SK-N-SH (cell line): Measurements from ENCODE around the gene PRMT5. TPM values are rescaled to one million over a fixed set of nuclear protein-coding genes. Genes with fewer than 3 reads are reported as not detected.

Source experiments
- CTCF ChIA-PET: fragments of 300-600, 350-600 bp; formaldehyde crosslinking; extraction: SDS; loops from one replicate; lab custom pipeline; 2021; lab: Yijun Ruan, JAX
- POLR2A ChIA-PET: fragments of 350-600 bp; sonication (Branson Sonifier 250); formaldehyde crosslinking; extraction: SDS; loops from one replicate; lab custom pipeline; 2020; ENCODE audit warnings: antibody characterized with exemption, inconsistent platforms; lab: Yijun Ruan, JAX
- DNase-seq: peaks from one replicate; pipeline ENCODE4 v3.0.0; 2012
- H2AFZ ChIP-seq: fragments of 200-600 bp; sonication (generic); 2 replicates; pipeline ENCODE4 v1.8.1; 2016; ENCODE audit warnings: antibody characterized with exemption, mild to moderate bottlenecking, low read depth
- H3F3A ChIP-seq: fragments of 200-600 bp; sonication (generic); replicated peaks from 2 replicates; pipeline ENCODE3; 2016; ENCODE audit warnings: antibody characterized with exemption, mild to moderate bottlenecking; ENCODE audit not compliant: insufficient read depth
- H3K27ac ChIP-seq, 2 experiments: fragments of 200-500 bp in 1 of 2; fragments of 200-600 bp in 1 of 2; sonication (Bioruptor generic) in 1 of 2; sonication (generic), shearing (Covaris generic) in 1 of 2; 2 replicates each; pipeline versions ENCODE4 v1.5.1 to v1.6.1; 2014 to 2016; ENCODE audit warnings: low read depth in 2 of 2, inconsistent platforms in 1 of 2, low read length in 1 of 2, mild to moderate bottlenecking in 1 of 2, mixed read lengths in 1 of 2
- H3K27me3 ChIP-seq: fragments of 200-600 bp; sonication (generic), shearing (Covaris generic); 2 replicates; pipeline ENCODE4 v1.6.1; 2016; ENCODE audit warnings: mixed run types; ENCODE audit not compliant: insufficient read depth
- H3K36me3 ChIP-seq, 2 experiments: fragments of 200-500 bp in 1 of 2; fragments of 200-600 bp in 1 of 2; sonication (Bioruptor generic) in 1 of 2; sonication (generic) in 1 of 2; replicated peaks in 1 of 2; 2 replicates each; pipeline versions ENCODE3 to v1.5.1; 2014 to 2016; ENCODE audit warnings: low read length in 1 of 2, mild to moderate bottlenecking in 1 of 2; ENCODE audit not compliant: insufficient read depth in 2 of 2, control insufficient read depth in 1 of 2
- H3K4me1 ChIP-seq, 2 experiments: fragments of 200-500 bp in 1 of 2; fragments of 200-600 bp in 1 of 2; sonication (Bioruptor generic) in 1 of 2; sonication (generic), shearing (Covaris generic) in 1 of 2; 2 replicates each; pipeline versions ENCODE4 v1.5.1 to v1.6.1; 2014 to 2016; ENCODE audit warnings: low read depth in 1 of 2, low read length in 1 of 2, mixed run types in 1 of 2; ENCODE audit not compliant: insufficient read depth in 2 of 2, control insufficient read depth in 1 of 2
- H3K4me2 ChIP-seq: fragments of 200-600 bp; sonication (generic), shearing (Covaris generic); 2 replicates; pipeline ENCODE4 v1.6.1; 2017; ENCODE audit warnings: mixed run types
- H3K4me3 ChIP-seq, 2 experiments: fragments of 200-500 bp in 1 of 2; fragments of 200-600 bp in 1 of 2; sonication (Bioruptor generic) in 1 of 2; sonication (generic), shearing (Covaris generic) in 1 of 2; 2 replicates each; pipeline versions ENCODE4 v1.5.1 to v1.8.1; 2014 to 2016; ENCODE audit warnings: low read depth in 2 of 2, inconsistent platforms in 1 of 2, low read length in 1 of 2, mild to moderate bottlenecking in 1 of 2, mixed read lengths in 1 of 2, moderate library complexity in 1 of 2
- H3K79me2 ChIP-seq: fragments of 200-600 bp; sonication (generic); 2 replicates; pipeline ENCODE4 v1.8.1; 2017; ENCODE audit warnings: mild to moderate bottlenecking; ENCODE audit not compliant: insufficient read depth
- H3K9ac ChIP-seq: fragments of 200-600 bp; sonication (generic); 2 replicates; pipeline ENCODE4 v1.6.1; 2017; ENCODE audit warnings: mixed run types
- H3K9me2 ChIP-seq: fragments of 200-600 bp; sonication (generic); 2 replicates; pipeline ENCODE4 v1.6.1; 2017; ENCODE audit warnings: mixed run types
- H3K9me3 ChIP-seq: fragments of 200-600 bp; sonication (generic); 2 replicates; pipeline ENCODE4 v1.6.1; 2017; ENCODE audit warnings: mixed run types, mild to moderate bottlenecking, moderate library complexity
- H4K20me1 ChIP-seq: fragments of 200-600 bp; sonication (generic); 2 replicates; pipeline ENCODE4 v1.6.1; 2017; ENCODE audit warnings: mild to moderate bottlenecking, mixed run types; ENCODE audit not compliant: insufficient read depth
- ELF1 ChIP-seq: IDR thresholded peaks from 2 replicates; pipeline ENCODE4 v1.4.0; 2012
- EZH2phosphoT487 ChIP-seq: fragments of 200-600 bp; sonication (generic); IDR thresholded peaks from 2 replicates; pipeline ENCODE4 v1.6.1; 2017; ENCODE audit warnings: low read depth, mixed run types, mild to moderate bottlenecking, antibody characterized with exemption, moderate library complexity, borderline replicate concordance
- GABPA ChIP-seq: IDR thresholded peaks from 2 replicates; pipeline ENCODE4 v1.4.0; 2012; ENCODE audit warnings: low read depth, mild to moderate bottlenecking
- MAX ChIP-seq: IDR thresholded peaks from 2 replicates; pipeline ENCODE4 v1.4.0; 2012; ENCODE audit warnings: low read depth
- MEF2A ChIP-seq: IDR thresholded peaks from 2 replicates; pipeline ENCODE4 v1.4.0; 2012; ENCODE audit warnings: low read depth, borderline replicate concordance
- NRF1 ChIP-seq: IDR thresholded peaks from 2 replicates; pipeline ENCODE4 v1.6.1; 2012; ENCODE audit warnings: low read depth, mild to moderate bottlenecking, low read length
- RAD21 ChIP-seq: IDR thresholded peaks from 2 replicates; pipeline ENCODE4 v1.6.1; 2012; ENCODE audit warnings: mild to moderate bottlenecking, low read length
- RCOR1 ChIP-seq: fragments of 150-350 bp; IDR thresholded peaks from 2 replicates; pipeline ENCODE4 v1.6.1; 2017; ENCODE audit warnings: antibody characterized with exemption, low read length
- RFX5 ChIP-seq: IDR thresholded peaks from 2 replicates; pipeline ENCODE4 v1.6.1; 2012; ENCODE audit warnings: mild to moderate bottlenecking, improper control_type of control experiment, low read length
- RXRA ChIP-seq: IDR thresholded peaks from 2 replicates; pipeline ENCODE4 v1.4.0; 2012; ENCODE audit warnings: low read depth, mild to moderate bottlenecking, borderline replicate concordance
- TAF1 ChIP-seq: IDR thresholded peaks from 2 replicates; pipeline ENCODE4 v1.6.1; 2012; ENCODE audit warnings: low read depth, mild to moderate bottlenecking, low read length, moderate library complexity, borderline replicate concordance
- ZBTB33 ChIP-seq: IDR thresholded peaks from 2 replicates; pipeline ENCODE4 v1.4.0; 2012; ENCODE audit warnings: low read depth, borderline replicate concordance
- WGBS: methylation state at CpG from one replicate; pipeline ENCODE4 v1.1.6; 2017; ENCODE audit warnings: low lambda C conversion rate; 5-methylcytosine and 5-hydroxymethylcytosine counted together
- polyA plus RNA-seq, 3 experiments: library from polyadenylated mRNA; depleted of rRNA; stranded (reverse); fragments of >200 nt; gene quantifications; 2 replicates each; pipeline ENCODE4 v1.2.3, GENCODE V29; 2012

PRMT5 gene
- polyA plus RNA-seq, 1 of the 3 experiments (the other 2 are of a cell fraction) = 132 TPM

GRCh38 chr14:22871224-22872032 lies 57.7 kb downstream of the PRMT5 start, which contains the start of gene LRP10 (continued):
- TF ChIP-seq RFX5 (no peak), EZH2phosphoT487 (no peak), RXRA (no peak), ELF1 (peak; percentile 18; the same call in 1 of the 2 replicates), GABPA (peak; percentile 4; the same call in 1 of the 2 replicates), RAD21 (no peak), MEF2A (no peak), MAX (peak; percentile 44), RCOR1 (no peak), TAF1 (no peak; the same call in 1 of the 2 replicates), ZBTB33 (no peak)

DNA sequence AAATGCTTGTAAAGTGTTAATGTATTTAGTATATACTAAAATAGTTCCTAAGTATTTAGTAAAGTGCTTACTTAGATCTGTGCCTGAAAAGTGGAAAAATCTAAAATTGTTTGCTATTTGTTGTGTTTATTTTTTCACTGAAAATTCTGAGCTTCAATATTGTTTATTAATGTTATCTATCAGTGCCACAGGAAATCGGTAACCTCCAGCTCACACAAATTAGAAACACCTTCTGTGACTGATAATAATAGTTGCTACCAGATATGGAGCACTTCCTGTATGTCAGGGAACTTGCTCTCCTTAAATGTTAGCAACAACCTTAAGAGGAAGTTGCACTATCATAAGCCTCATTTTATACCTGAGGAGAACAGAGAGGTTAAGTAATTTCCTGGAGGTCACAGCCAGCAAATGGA lies 58.4 kb downstream of the PRMT5 start:
- ChIA-PET POLR2A (interaction anchor here (0.6 to 1.5 kb wide), 6 partner anchors 12 to 104 kb away, joined by 3 to 4 read pairs (median 3); partner anchors contain the start of genes OXA1L and REM2), CTCF (interaction anchor here (0.6 to 6.0 kb wide), 14 partner anchors 10 to 314 kb away, joined by 3 to 77 read pairs (median 4); partner anchors contain the start of genes DAD1 and PRMT5)
- H3K27ac ChIP-seq = peak overlapping the region; percentile 83 to 87
- peak overlapping the region; percentile 77 to 93 for H3K4me3 ChIP-seq
- peaks cover 17 to 20% of the 10 kb centered on the region in 2 experiments for H3K36me3 ChIP-seq
- H3F3A ChIP-seq = peaks cover 24% of the 10 kb centered on the region
- peak overlapping the region; percentile 80 for H3K9ac ChIP-seq
- TF ChIP-seq NRF1 (no peak), ELF1 (peak; percentile 29; the same call in 1 of the 2 replicates), GABPA (peak; percentile 41; the same call in 1 of the 2 replicates), TAF1 (0 out of 2 replicates have a peak, but pooled peaks have one; percentile 42)
- no peaks in the 10 kb centered on the region for H3K9me2 ChIP-seq
- H3K27me3 ChIP-seq = no peaks in the 10 kb centered on the region
- H3K9me3 ChIP-seq = no peaks in the 10 kb centered on the region
- no peak for DNase-seq
- H3K4me2 ChIP-seq = peak overlapping the region; percentile 77
- H3K79me2 ChIP-seq = peaks cover 23% of the 10 kb centered on the region
- no peaks in the 10 kb centered on the region for H4K20me1 ChIP-seq
- WGBS = 6% methylated on average over 1 of the region's 1 CpG
- H3K4me1 ChIP-seq = peaks cover 8 to 17% of the 10 kb centered on the region in 2 experiments
- peak overlapping the region; percentile 83 for H2AFZ ChIP-seq

Other genes starting within 250 kb of the PRMT5 start
- 119 and 133 TPM in 2 replicates for gene OXA1L, start 162.7 kb downstream of the PRMT5 start, polyA plus RNA-seq (2012; rRNA removed)
- 0.19 and 0.30 TPM in 2 replicates for gene SLC7A7, start 113.9 kb downstream of the PRMT5 start, polyA plus RNA-seq (2012; rRNA removed)
- gene MRPL52, start 99.5 kb downstream of the PRMT5 start, polyA plus RNA-seq (2012; rRNA removed) = 80.8 and 116 TPM in 2 replicates
- 139 and 142 TPM in 2 replicates for gene MMP14, start 92.8 kb downstream of the PRMT5 start, polyA plus RNA-seq (2012; rRNA removed)
- 87.8 and 117 TPM in 2 replicates for gene LRP10, start 57.6 kb downstream of the PRMT5 start, polyA plus RNA-seq (2012; rRNA removed)
- gene REM2, start 46.2 kb downstream of the PRMT5 start, polyA plus RNA-seq (2012; rRNA removed) = 0.26 and 0.36 TPM in 2 replicates
- 52.4 and 65.5 TPM in 2 replicates for gene RBM23, start 10.2 kb downstream of the PRMT5 start, polyA plus RNA-seq (2012; rRNA removed)
- gene HAUS4, start 27.7 kb upstream of the PRMT5 start, polyA plus RNA-seq (2012; rRNA removed) = 25.0 and 27.3 TPM in 2 replicates
- gene AJUBA, start 53.2 kb upstream of the PRMT5 start, polyA plus RNA-seq (2012; rRNA removed) = 24.4 and 36.2 TPM in 2 replicates
- gene C14orf93, start 80.8 kb upstream of the PRMT5 start, polyA plus RNA-seq (2012; rRNA removed) = 9.1 and 9.5 TPM in 2 replicates
- gene PSMB5, start 105.5 kb upstream of the PRMT5 start, polyA plus RNA-seq (2012; rRNA removed) = 337 and 401 TPM in 2 replicates
- gene PSMB11, start 112.8 kb upstream of the PRMT5 start, polyA plus RNA-seq (2012; rRNA removed) = not detected in 2 replicates
- 30.8 and 36.7 TPM in 2 replicates for gene CDH24, start 128.1 kb upstream of the PRMT5 start, polyA plus RNA-seq (2012; rRNA removed)
- 159 and 195 TPM in 2 replicates for gene ACIN1, start 165.8 kb upstream of the PRMT5 start, polyA plus RNA-seq (2012; rRNA removed)
- gene C14orf119, start 166.1 kb upstream of the PRMT5 start, polyA plus RNA-seq (2012; rRNA removed) = 55.2 and 73.3 TPM in 2 replicates
- gene CIROP, start 175.6 kb upstream of the PRMT5 start, polyA plus RNA-seq (2012; rRNA removed) = not detected in 2 replicates
- not detected in 2 replicates for gene CEBPE, start 189.9 kb upstream of the PRMT5 start, polyA plus RNA-seq (2012; rRNA removed)